Loucy (cell line): Measurements from ENCODE around the gene TBC1D1.

ENCODE experiments used
- EZH2phosphoT487 ChIP-seq: fragments of 200-600 bp; IDR thresholded peaks from 2 replicates; pipeline ENCODE4 v1.6.1; 2018; ENCODE audit warnings: antibody characterized with exemption, mild to moderate bottlenecking, moderate library complexity, borderline replicate concordance
- TF ChIP-seq, protein P1 (sequence below): fragments of 200-600 bp; sonication (generic); conservative IDR thresholded peaks from 2 replicates; pipeline ENCODE4 v1.5.1; 2014; ENCODE audit warnings: mild to moderate bottlenecking, antibody characterized with exemption, low read length

DNA sequence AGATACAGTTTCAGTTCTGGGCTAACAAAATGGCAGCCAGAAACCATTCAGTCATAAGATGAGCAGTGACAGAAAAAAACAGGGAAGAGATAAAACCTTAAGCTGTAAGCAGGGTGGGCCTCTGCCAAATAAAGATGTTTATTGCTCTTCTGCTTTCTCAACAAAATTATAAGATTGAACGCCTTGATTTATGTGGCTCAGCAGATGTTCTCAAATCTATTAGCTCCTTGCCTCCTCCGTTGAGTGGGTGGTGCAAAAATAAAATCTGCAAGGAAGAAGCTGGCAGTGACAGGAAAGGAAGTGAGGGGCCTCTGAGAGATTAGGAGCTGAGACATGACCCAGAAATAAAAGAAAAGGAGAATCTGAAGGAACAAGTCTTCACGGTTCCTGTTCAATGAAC, 275.9 kb downstream of the TBC1D1 start:
- TF ChIP-seq, protein P1, sequence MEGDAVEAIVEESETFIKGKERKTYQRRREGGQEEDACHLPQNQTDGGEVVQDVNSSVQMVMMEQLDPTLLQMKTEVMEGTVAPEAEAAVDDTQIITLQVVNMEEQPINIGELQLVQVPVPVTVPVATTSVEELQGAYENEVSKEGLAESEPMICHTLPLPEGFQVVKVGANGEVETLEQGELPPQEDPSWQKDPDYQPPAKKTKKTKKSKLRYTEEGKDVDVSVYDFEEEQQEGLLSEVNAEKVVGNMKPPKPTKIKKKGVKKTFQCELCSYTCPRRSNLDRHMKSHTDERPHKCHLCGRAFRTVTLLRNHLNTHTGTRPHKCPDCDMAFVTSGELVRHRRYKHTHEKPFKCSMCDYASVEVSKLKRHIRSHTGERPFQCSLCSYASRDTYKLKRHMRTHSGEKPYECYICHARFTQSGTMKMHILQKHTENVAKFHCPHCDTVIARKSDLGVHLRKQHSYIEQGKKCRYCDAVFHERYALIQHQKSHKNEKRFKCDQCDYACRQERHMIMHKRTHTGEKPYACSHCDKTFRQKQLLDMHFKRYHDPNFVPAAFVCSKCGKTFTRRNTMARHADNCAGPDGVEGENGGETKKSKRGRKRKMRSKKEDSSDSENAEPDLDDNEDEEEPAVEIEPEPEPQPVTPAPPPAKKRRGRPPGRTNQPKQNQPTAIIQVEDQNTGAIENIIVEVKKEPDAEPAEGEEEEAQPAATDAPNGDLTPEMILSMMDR, result no peak
- TF ChIP-seq EZH2phosphoT487, result no peak
